ENCODE results near the gene TMEM117.

Gene TMEM117

DNA sequence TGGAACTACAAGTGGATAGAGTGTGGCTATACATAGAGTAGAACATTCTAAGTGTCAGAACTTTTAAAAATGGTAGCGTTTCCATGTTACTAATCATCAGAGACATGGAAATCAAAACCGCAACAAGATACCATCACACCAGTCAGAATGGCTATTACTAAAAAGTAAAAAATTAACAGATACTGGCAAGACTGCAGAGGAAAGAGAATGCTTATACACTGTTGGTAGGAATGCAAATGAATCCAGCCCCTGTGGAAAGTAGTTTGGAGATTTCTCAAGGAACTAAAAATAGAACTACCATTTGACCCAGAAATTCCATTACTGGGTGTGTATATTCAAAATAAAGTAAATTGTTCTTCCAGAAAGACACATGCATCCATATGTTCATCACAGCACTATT, 521.6 kb downstream of the TMEM117 start:
- DNase-seq (ENCODE audit: low read depth in 2 of 2), result no peak
- TF ChIP-seq, protein P1, sequence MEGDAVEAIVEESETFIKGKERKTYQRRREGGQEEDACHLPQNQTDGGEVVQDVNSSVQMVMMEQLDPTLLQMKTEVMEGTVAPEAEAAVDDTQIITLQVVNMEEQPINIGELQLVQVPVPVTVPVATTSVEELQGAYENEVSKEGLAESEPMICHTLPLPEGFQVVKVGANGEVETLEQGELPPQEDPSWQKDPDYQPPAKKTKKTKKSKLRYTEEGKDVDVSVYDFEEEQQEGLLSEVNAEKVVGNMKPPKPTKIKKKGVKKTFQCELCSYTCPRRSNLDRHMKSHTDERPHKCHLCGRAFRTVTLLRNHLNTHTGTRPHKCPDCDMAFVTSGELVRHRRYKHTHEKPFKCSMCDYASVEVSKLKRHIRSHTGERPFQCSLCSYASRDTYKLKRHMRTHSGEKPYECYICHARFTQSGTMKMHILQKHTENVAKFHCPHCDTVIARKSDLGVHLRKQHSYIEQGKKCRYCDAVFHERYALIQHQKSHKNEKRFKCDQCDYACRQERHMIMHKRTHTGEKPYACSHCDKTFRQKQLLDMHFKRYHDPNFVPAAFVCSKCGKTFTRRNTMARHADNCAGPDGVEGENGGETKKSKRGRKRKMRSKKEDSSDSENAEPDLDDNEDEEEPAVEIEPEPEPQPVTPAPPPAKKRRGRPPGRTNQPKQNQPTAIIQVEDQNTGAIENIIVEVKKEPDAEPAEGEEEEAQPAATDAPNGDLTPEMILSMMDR (IDR thresholded peaks at IDR 0.05; ENCODE audit: low read depth, low read length), result no peak
- no peak overlapping the region for H3K4me3 ChIP-seq (replicated peaks in 1 of 2; ENCODE audit: low read depth in 2 of 2, low read length in 2 of 2)

DNA sequence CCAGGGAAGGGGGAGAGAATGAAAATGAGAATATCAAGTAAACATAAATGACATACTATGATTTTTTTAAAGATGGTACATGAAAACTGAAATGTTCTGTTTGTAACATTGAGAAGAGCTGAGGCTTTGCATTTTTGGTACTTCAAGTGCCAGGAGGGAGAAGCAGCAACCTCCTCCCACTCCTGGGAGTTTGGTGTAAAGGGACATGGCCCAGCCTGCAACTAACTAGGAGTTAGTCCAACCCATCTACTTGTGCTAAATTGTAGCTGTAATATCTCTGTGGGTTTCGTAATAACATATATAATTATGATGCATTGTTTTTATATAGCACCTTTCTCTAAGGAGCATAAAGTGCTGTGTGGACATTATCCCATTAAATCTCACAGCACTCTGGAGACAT, 522.8 kb downstream of the TMEM117 start:
- TF ChIP-seq, protein P1 (IDR thresholded peaks at IDR 0.05; ENCODE audit: low read depth, low read length), result no peak
- no peak for DNase-seq (ENCODE audit: low read depth in 2 of 2)
- no peak overlapping the region for H3K4me3 ChIP-seq (replicated peaks in 1 of 2; ENCODE audit: low read depth in 2 of 2, low read length in 2 of 2)

DNA sequence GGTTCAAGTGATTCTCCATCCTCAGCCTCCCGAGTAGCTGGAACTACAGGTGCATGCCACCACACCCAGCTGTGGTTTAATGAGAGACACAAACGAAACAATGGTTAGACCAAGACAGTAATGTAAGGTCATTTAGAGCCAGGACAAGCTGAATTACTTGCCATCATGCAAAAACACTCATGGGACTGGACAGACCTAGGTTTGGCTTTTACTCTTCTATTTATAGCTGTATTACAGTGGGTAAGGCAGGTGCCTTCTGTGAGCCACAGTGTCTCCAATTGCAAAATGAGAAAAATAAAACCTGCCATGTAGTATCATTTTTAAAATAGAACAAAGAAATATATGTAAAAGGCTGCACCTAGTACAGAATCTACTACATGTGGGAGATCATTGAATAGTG, 527.1 kb downstream of the TMEM117 start:
- no peak for DNase-seq (ENCODE audit: low read depth in 2 of 2)
- TF ChIP-seq, protein P1 (IDR thresholded peaks at IDR 0.05; ENCODE audit: low read depth, low read length), result no peak
- no peak overlapping the region for H3K4me3 ChIP-seq (replicated peaks in 1 of 2; ENCODE audit: low read depth in 2 of 2, low read length in 2 of 2)

DNA sequence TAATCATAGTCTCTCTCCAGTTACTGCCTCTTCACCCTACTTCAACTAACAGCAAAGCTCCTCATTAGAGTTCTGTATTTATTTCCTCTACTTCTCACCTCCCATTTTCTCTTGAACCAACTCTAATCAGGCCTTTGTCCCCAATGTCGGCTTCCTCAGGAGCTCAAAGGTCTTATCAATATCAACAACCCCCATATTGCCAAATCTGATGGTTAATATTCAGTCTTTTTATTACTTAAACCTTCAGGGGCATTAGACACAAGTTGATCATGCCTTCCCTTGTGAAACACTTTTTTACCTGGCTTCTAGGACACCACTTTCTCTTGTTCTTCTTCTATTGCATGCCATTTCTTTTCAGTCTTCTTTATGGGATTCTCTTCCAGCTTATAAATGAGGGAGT, 531.3 kb downstream of the TMEM117 start:
- no peak overlapping the region for H3K4me3 ChIP-seq (replicated peaks in 1 of 2; ENCODE audit: low read depth in 2 of 2, low read length in 2 of 2)
- no peak for DNase-seq (ENCODE audit: low read depth in 2 of 2)
- TF ChIP-seq, protein P1 (IDR thresholded peaks at IDR 0.05; ENCODE audit: low read depth, low read length), result no peak

DNA sequence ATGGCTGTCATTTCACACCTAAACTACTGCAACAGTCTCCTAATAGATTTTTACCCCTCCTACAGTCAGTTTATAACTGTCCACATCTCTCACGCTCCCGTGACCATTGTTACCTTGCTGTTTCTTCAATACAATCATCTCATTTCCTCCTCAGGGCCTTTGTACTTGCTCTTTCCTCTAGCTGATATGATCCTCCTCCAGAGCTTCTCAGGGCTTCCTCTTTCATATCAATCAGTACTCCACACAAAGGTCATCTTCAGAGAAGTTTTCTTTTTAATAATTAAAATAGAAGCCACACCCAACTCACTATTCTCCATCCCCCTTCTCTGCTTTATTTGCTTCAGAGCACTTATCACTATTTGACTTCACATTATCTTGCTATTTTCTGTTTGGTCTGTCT, 532.0 kb downstream of the TMEM117 start:
- H3K4me3 ChIP-seq (replicated peaks in 1 of 2; ENCODE audit: low read depth in 2 of 2, low read length in 2 of 2), result no peak overlapping the region
- DNase-seq (ENCODE audit: low read depth in 2 of 2), result no peak
- TF ChIP-seq, protein P1 (IDR thresholded peaks at IDR 0.05; ENCODE audit: low read depth, low read length), result no peak

DNA sequence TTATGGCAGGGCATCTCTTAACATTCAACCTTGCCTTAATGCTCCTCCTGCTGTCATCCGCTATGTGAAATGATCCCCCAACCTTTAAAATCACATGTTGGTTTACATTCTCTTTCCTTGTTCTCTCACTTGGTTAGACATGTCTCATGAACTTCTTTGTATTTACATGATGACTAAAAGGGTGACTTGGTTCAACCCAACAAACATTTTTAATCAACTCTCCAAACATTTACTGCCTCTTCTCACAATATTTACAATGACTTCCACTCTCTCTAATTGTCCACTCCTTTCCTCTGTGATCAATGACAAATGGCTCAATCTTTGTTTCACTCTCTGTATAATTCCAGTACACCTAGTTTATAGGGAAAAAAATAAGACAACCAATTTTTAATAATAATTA, 534.1 kb downstream of the TMEM117 start:
- DNase-seq (ENCODE audit: low read depth in 2 of 2), result no peak
- TF ChIP-seq, protein P1 (IDR thresholded peaks at IDR 0.05; ENCODE audit: low read depth, low read length), result no peak
- no peak overlapping the region for H3K4me3 ChIP-seq (replicated peaks in 1 of 2; ENCODE audit: low read depth in 2 of 2, low read length in 2 of 2)

DNA sequence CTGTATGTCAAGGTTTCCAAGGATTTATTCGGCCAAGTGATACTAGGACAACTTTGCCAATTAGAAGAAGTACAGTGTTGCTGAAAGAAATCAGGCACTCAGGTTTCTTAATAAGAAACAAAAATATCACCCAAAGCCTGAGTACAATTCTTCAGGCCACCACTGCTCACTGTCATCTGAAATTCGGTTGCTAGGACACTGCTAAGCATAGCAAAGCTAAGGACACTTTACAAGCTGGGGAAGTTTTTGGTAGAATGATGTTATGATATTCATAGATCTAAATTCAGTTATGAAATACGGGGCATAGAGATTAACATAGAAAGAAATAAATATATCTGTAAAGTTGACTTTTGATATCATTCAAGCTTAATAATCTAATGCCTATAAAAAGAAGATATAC, 535.1 kb downstream of the TMEM117 start:
- no peak for DNase-seq (ENCODE audit: low read depth in 2 of 2)
- no peak overlapping the region for H3K4me3 ChIP-seq (replicated peaks in 1 of 2; ENCODE audit: low read depth in 2 of 2, low read length in 2 of 2)
- TF ChIP-seq, protein P1 (IDR thresholded peaks at IDR 0.05; ENCODE audit: low read depth, low read length), result no peak
